Large intestine (tissue), 3 donors: ENCODE results near the gene WWOX. TPM values are rescaled to one million over a fixed set of nuclear protein-coding genes. Genes with fewer than 3 reads are reported as not detected.

Experiments
- DNase-seq, 2 donors: peaks; one replicate each; pipeline versions ENCODE4 v3.0.0 to v3.0.0-alpha.2; 2013
- H3K27ac ChIP-seq: one replicate; pipeline ENCODE4 v1.5.1; 2013; ENCODE audit warnings: low read length
- H3K27me3 ChIP-seq: 2 replicates; pipeline ENCODE4 v1.6.1; 2013; ENCODE audit warnings: low read length; ENCODE audit not compliant: control insufficient read depth, insufficient read depth
- H3K36me3 ChIP-seq: 2 replicates; pipeline ENCODE4 v1.6.1; 2013; ENCODE audit warnings: low read length; ENCODE audit not compliant: control insufficient read depth, insufficient read depth
- H3K4me1 ChIP-seq: one replicate; pipeline ENCODE4 v1.6.1; 2013; ENCODE audit warnings: low read length; ENCODE audit not compliant: control insufficient read depth, insufficient read depth
- H3K4me3 ChIP-seq: one replicate; pipeline ENCODE4 v1.5.1; 2013; ENCODE audit warnings: low read length
- H3K9me3 ChIP-seq: one replicate; pipeline ENCODE4 v1.6.1; 2013; ENCODE audit warnings: mild to moderate bottlenecking, low read depth, low read length, moderate library complexity; ENCODE audit not compliant: control insufficient read depth
- WGBS: methylation state at CpG from one replicate; pipeline ENCODE4 v1.1.5; 2013; ENCODE audit warnings: low lambda C conversion rate; ENCODE audit not compliant: insufficient coverage; 5-methylcytosine and 5-hydroxymethylcytosine counted together
- polyA plus RNA-seq: library from polyadenylated mRNA; unstranded; fragments of 120-200 nt; gene quantifications from one replicate; pipeline ENCODE4 v1.2.1, GENCODE V29; 2013

The WWOX gene
- polyA plus RNA-seq, 1 donor: 16.2 TPM

DNA sequence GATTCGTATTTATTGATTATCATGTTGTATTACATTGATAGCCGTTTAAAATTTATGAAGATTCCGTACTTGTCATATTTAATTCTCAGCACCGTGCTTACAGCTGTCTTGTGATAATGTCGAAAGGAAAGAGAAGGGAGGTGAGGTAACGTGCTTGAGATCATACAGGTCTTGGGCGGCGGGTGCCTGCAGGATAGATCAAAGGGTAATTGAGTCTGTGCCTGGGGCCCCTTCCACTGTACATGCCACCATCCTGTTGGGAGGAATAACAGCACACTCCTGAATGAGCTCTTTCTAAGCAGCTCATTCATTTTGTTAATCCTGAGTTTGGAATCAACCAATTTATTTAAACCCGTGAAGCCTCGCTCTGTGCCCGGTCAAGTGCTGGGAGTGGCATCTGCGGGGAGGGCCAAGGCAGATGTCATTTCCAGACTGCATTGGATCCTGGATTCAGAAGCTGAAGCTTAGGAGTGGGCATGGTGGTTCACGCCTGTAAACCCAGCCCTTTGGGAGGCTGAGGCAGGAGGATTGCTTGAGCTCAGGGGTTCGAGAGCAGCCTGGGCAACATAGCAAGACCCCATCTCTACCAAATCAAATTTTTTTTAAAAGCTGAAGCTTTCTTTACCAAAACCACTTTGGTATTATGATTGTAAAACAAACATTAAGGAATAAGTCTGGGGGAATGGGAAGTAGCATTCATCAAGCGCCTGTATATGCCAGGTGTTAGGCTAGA lies 25.8 kb downstream of the WWOX start:
- Histone ChIP-seq H3K27ac (no peak overlapping the region), H3K27me3 (no peaks in the 10 kb centered on the region), H3K4me1 (no peaks in the 10 kb centered on the region), H3K4me3 (no peak overlapping the region), H3K36me3 (no peaks in the 10 kb centered on the region), H3K9me3 (no peaks in the 10 kb centered on the region)
- peak; percentile 20 to 74 for DNase-seq
- WGBS: 87% methylated on average over 3 of the region's 15 CpGs

DNA sequence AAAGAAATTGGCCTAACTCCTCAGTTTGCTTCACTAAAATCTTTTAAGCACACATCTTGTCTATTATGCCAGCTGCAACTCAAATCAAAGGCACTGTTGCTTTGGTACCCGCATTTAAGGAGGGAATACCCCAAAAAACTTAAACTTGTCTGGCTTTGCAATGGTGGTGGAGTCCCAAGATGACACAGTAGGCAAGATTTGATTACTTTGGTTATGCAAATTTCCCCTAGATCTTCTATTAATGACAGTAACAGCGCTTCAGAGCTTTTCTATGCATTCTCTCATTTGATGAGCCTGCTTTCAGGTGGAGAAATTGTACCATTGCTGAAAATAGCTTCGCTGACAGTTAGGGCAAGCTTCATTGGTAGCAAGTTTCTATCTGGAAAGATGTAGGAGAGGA lies 27.2 kb downstream of the WWOX start:
- no CpG with 5 or more reads among the region's 3 CpGs for WGBS

GRCh38 chr16:78127130-78127529 lies 27.7 kb downstream of the WWOX start:
- H3K4me1 ChIP-seq: no peaks in the 10 kb centered on the region
- 92% methylated on average over 1 of the region's 5 CpGs for WGBS
- no peaks in the 10 kb centered on the region for H3K36me3 ChIP-seq
- no peak overlapping the region for H3K4me3 ChIP-seq
- H3K27ac ChIP-seq: no peak overlapping the region
- H3K9me3 ChIP-seq: no peaks in the 10 kb centered on the region
- no peaks in the 10 kb centered on the region for H3K27me3 ChIP-seq
- no peak for DNase-seq

More for the DNA sequence above, 27.2 kb downstream of the WWOX start:
- no peaks in the 10 kb centered on the region for H3K36me3 ChIP-seq
- no peak overlapping the region for H3K4me3 ChIP-seq
- no peaks in the 10 kb centered on the region for H3K9me3 ChIP-seq
- H3K4me1 ChIP-seq: no peaks in the 10 kb centered on the region
- no peak for DNase-seq
- no peak overlapping the region for H3K27ac ChIP-seq
- H3K27me3 ChIP-seq: no peaks in the 10 kb centered on the region

GRCh38 chr16:78128913-78129312 lies 29.5 kb downstream of the WWOX start:
- H3K4me1 ChIP-seq: no peaks in the 10 kb centered on the region
- H3K9me3 ChIP-seq: no peaks in the 10 kb centered on the region
- H3K27ac ChIP-seq: no peak overlapping the region
- H3K4me3 ChIP-seq: no peak overlapping the region
- no peak for DNase-seq
- no peaks in the 10 kb centered on the region for H3K36me3 ChIP-seq
- WGBS: 87% methylated on average over 5 of the region's 9 CpGs
- no peaks in the 10 kb centered on the region for H3K27me3 ChIP-seq

DNA sequence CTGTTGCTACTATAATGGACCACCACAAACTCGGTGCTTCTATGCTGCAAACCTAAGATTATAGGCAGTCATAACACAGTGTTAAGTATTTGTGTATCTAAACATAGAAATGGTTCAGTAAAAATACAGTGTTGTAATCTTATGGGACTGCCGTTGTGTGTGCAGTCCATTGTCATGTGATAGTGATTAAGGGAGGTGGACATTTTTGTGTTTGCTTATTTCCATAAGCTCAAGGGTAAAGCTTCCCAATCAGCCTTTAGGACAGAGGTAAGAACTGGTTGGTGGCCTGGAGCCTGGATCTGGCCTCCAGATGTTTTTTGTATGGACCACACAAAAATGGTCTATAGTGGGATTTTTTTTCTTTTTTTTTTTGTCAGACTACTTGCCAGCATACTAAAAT lies 29.9 kb downstream of the WWOX start:
- no peaks in the 10 kb centered on the region for H3K27me3 ChIP-seq
- no peak for DNase-seq
- no CpG with 5 or more reads among the region's 2 CpGs for WGBS
- no peaks in the 10 kb centered on the region for H3K9me3 ChIP-seq
- no peak overlapping the region for H3K4me3 ChIP-seq
- H3K4me1 ChIP-seq: no peaks in the 10 kb centered on the region
- H3K36me3 ChIP-seq: no peaks in the 10 kb centered on the region
- no peak overlapping the region for H3K27ac ChIP-seq

- no peak overlapping the region for H3K4me3 ChIP-seq
- H3K27ac ChIP-seq: no peak overlapping the region
- no peaks in the 10 kb centered on the region for H3K4me1 ChIP-seq
- DNase-seq: no peak
- WGBS: 100% methylated on average over 2 of the region's 4 CpGs
- H3K36me3 ChIP-seq: no peaks in the 10 kb centered on the region
- H3K9me3 ChIP-seq: no peaks in the 10 kb centered on the region
- H3K27me3 ChIP-seq: no peaks in the 10 kb centered on the region
These were observed 30.7 kb downstream of the WWOX start for GRCh38 chr16:78130083-78130608.

DNA sequence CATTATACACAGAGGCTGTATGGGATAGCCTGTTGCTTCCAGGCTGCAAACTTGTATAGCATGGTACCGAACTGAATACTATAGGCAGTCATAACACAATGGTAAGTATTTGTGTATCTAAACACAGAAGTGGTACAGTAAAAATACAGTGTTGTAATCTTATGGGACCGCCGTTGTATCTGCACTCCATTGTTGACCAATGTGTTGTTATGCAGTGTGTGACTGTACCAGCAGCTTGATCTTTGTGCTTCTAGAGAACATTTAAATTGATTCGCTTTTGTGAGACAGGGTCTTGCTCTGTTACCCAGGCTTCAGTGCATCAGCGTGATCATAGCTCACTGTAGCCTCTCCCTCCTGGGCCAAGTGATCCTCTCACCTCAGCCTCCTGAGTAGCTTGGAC lies 31.5 kb downstream of the WWOX start:
- Histone ChIP-seq H3K27me3 (no peaks in the 10 kb centered on the region), H3K4me3 (no peak overlapping the region), H3K36me3 (no peaks in the 10 kb centered on the region), H3K9me3 (no peaks in the 10 kb centered on the region), H3K4me1 (no peaks in the 10 kb centered on the region), H3K27ac (no peak overlapping the region)
- no peak for DNase-seq
- no CpG with 5 or more reads among the region's 5 CpGs for WGBS

- no peaks in the 10 kb centered on the region for H3K9me3 ChIP-seq
- no peaks in the 10 kb centered on the region for H3K4me1 ChIP-seq
- peak overlapping the region; percentile 30 for H3K27ac ChIP-seq
- DNase-seq: peak in 1 of 2 donors; percentile 37
- H3K27me3 ChIP-seq: no peaks in the 10 kb centered on the region
- no peaks in the 10 kb centered on the region for H3K36me3 ChIP-seq
- H3K4me3 ChIP-seq: no peak overlapping the region
- 43% methylated on average over 1 of the region's 2 CpGs for WGBS
These were observed 34.5 kb downstream of the WWOX start for GRCh38 chr16:78133919-78134318.

- Histone ChIP-seq H3K9me3 (no peaks in the 10 kb centered on the region), H3K36me3 (no peaks in the 10 kb centered on the region), H3K27me3 (no peaks in the 10 kb centered on the region), H3K27ac (no peak overlapping the region), H3K4me1 (no peaks in the 10 kb centered on the region), H3K4me3 (no peak overlapping the region)
- no peak for DNase-seq
- WGBS: no CpG with 5 or more reads among the region's 7 CpGs
These were observed 35.6 kb downstream of the WWOX start for GRCh38 chr16:78134944-78135619.

GRCh38 chr16:78137179-78137578 lies 37.7 kb downstream of the WWOX start:
- DNase-seq: no peak
- H3K27ac ChIP-seq: no peak overlapping the region
- no peaks in the 10 kb centered on the region for H3K27me3 ChIP-seq
- 93% methylated on average over 3 of the region's 11 CpGs for WGBS
- H3K9me3 ChIP-seq: no peaks in the 10 kb centered on the region
- no peak overlapping the region for H3K4me3 ChIP-seq
- no peaks in the 10 kb centered on the region for H3K4me1 ChIP-seq
- H3K36me3 ChIP-seq: no peaks in the 10 kb centered on the region
